ENCODE measurements around the gene TCF7.

DNA sequence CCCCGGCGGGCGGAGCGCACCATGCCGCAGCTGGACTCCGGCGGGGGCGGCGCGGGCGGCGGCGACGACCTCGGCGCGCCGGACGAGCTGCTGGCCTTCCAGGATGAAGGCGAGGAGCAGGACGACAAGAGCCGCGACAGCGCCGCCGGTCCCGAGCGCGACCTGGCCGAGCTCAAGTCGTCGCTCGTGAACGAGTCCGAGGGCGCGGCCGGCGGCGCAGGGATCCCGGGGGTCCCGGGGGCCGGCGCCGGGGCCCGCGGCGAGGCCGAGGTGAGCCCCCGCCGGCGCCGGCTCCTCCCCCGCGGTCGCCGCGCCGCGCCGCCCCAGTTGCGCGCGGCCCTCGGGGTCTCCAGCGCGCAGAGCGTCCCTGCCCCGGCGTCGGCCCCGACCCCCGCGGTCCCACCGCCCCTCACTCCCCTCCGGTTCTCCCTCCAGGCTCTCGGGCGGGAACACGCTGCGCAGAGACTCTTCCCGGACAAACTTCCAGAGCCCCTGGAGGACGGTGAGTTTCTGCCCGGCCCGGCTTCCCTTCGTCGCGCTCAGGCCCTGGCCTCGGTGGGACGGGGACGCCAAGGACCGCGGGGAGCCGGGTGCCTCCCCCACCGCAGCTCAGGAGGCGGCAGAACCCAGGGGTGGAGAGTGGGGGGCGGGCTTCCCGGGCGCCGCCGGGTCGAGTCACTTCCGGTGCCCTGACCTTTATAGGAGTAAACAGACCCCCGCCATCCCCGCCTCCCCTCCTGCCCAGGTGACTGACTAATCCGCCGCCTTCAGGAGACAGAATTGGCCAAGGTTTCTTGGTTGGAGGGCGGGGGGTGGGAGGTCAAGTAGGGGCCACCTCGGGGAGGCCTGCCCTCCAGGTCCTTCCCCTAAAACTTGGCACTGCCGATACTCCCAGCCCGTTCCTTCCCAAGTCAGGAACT lies 665 bp downstream of the TCF7 start:
- TF ChIP-seq, protein P1, sequence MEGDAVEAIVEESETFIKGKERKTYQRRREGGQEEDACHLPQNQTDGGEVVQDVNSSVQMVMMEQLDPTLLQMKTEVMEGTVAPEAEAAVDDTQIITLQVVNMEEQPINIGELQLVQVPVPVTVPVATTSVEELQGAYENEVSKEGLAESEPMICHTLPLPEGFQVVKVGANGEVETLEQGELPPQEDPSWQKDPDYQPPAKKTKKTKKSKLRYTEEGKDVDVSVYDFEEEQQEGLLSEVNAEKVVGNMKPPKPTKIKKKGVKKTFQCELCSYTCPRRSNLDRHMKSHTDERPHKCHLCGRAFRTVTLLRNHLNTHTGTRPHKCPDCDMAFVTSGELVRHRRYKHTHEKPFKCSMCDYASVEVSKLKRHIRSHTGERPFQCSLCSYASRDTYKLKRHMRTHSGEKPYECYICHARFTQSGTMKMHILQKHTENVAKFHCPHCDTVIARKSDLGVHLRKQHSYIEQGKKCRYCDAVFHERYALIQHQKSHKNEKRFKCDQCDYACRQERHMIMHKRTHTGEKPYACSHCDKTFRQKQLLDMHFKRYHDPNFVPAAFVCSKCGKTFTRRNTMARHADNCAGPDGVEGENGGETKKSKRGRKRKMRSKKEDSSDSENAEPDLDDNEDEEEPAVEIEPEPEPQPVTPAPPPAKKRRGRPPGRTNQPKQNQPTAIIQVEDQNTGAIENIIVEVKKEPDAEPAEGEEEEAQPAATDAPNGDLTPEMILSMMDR (IDR thresholded peaks at IDR 0.05): no peak
- TF ChIP-seq GATA3 (IDR thresholded peaks at IDR 0.05; ENCODE audit: borderline replicate concordance): no peak
- no peak for TF ChIP-seq CBX8 (IDR thresholded peaks at IDR 0.05)
- no peak for TF ChIP-seq MAFK (IDR thresholded peaks at IDR 0.05; ENCODE audit: partially characterized antibody)
- no peak for TF ChIP-seq MYC (IDR thresholded peaks at IDR 0.05; ENCODE audit: borderline replicate concordance, low read length)
- TF ChIP-seq MAZ (IDR thresholded peaks at IDR 0.05; ENCODE audit: borderline replicate concordance, low read depth, low read length): no peak
